ENCODE measurements around the gene FUS. TPM values are rescaled to one million over a fixed set of nuclear protein-coding genes. Genes with fewer than 3 reads are reported as not detected.

FUS gene
- total and polyA plus RNA-seq, 2 of the 13 experiments (the other 11 are each of a cell fraction or from before 2014, with no cell fraction given) = 68.1 to 168 TPM

GRCh38 chr16:31228206-31228605 lies 48.3 kb downstream of the FUS start:
- POLR2A ChIA-PET = no interaction called here
- no peaks in the 10 kb centered on the region for H4K20me1 ChIP-seq (ENCODE audit: insufficient read depth, low read length)
- in situ Hi-C loops (cut with HindIII; ENCODE audit: extremely low pct_ligation_motif_present, low pct_unique_long_range_greater_than_20kb) = no loop called here

GRCh38 chr16:31229501-31229900 lies 49.6 kb downstream of the FUS start:
- no peaks in the 10 kb centered on the region for H3K9me3 ChIP-seq (ENCODE audit: low read length)
- no peak for FAIRE-seq

More at GRCh38 chr16:31228206-31228605, 48.3 kb downstream of the FUS start:
- WGBS (ENCODE audit: low lambda C conversion rate) = 50% methylated on average over 4 of the region's 4 CpGs
- Histone ChIP-seq H3K4me1 (ENCODE audit: insufficient read depth, low read length) (no peaks in the 10 kb centered on the region), H3K36me3 (replicated peaks in 1 of 2; ENCODE audit: control insufficient read depth in 1 of 2, insufficient read depth in 2 of 2, low read length in 2 of 2) (no peaks in the 10 kb centered on the region), H3K79me2 (ENCODE audit: insufficient read depth, low read length) (no peaks in the 10 kb centered on the region), H3K4me2 (ENCODE audit: low read depth, low read length) (no peak overlapping the region), H3K9ac (ENCODE audit: insufficient read depth, low read depth, low read length) (no peak overlapping the region), H3K9me3 (ENCODE audit: low read length) (no peaks in the 10 kb centered on the region), H3K27me3 (ENCODE audit: control insufficient read depth in 1 of 2, insufficient read depth in 2 of 2, low read length in 2 of 2) (peaks cover 5 to 27% of the 10 kb centered on the region in 2 experiments; a peak in 4 of 5 replicates), H3K4me3 (replicated peaks in 1 of 3; ENCODE audit: insufficient read depth in 1 of 3, low read depth in 2 of 3, low read length in 3 of 3) (no peak overlapping the region), H3K27ac (ENCODE audit: extremely low read length, insufficient read depth, low read length) (no peak overlapping the region), H2AFZ (ENCODE audit: low read length) (no peak overlapping the region)
- FAIRE-seq (no peak), ATAC-seq (peak; percentile 60), DNase-seq (ENCODE audit: low spot score) (no peak)
- BruUV-seq (replicated peaks) = no TSS peak
- intact Hi-C loops (cut with micrococcal nuclease; ENCODE audit: unreplicated experiment) = no loop called here
- CTCF ChIA-PET (ENCODE audit: low intra/inter-chr PET ratio, low total read pairs) = no interaction called here
- TF ChIP-seq ZNF841 (CRISPR knock-in tag; IDR thresholded peaks at IDR 0.05; ENCODE audit: borderline replicate concordance) (no peak), PHF20 (CRISPR knock-in tag; IDR thresholded peaks at IDR 0.05) (no peak), PTBP1 (IDR thresholded peaks at IDR 0.05; ENCODE audit: low read depth, low read length, poor library complexity, severe bottlenecking) (no peak), GTF2F1 (IDR thresholded peaks at IDR 0.05; ENCODE audit: low read length) (no peak), HOXA5 (CRISPR knock-in tag; IDR thresholded peaks at IDR 0.05) (no peak), CREB1 (IDR thresholded peaks at IDR 0.05) (no peak), CREB1 (CRISPR knock-in tag; IDR thresholded peaks at IDR 0.05) (no peak), ZZZ3 (CRISPR knock-in tag; IDR thresholded peaks at IDR 0.05; ENCODE audit: borderline replicate concordance) (no peak), ZNF766 (CRISPR knock-in tag; IDR thresholded peaks at IDR 0.05; ENCODE audit: borderline replicate concordance) (no peak)

More at GRCh38 chr16:31229501-31229900, 49.6 kb downstream of the FUS start:
- no TSS peak for BruUV-seq (replicated peaks)
- no peak overlapping the region for H3K4me3 ChIP-seq (replicated peaks in 1 of 3; ENCODE audit: insufficient read depth in 1 of 3, low read depth in 2 of 3, low read length in 3 of 3)
- H3K9ac ChIP-seq (ENCODE audit: insufficient read depth, low read depth, low read length) = no peak overlapping the region
- no peak for TF ChIP-seq ZMAT5 (CRISPR knock-in tag; IDR thresholded peaks at IDR 0.05; ENCODE audit: borderline replicate concordance, low read depth)
- TF ChIP-seq ZNF576 (CRISPR knock-in tag; IDR thresholded peaks at IDR 0.05) = no peak
- TF ChIP-seq GMEB2 (CRISPR knock-in tag; IDR thresholded peaks at IDR 0.05; ENCODE audit: low read depth) = no peak
- no peak for TF ChIP-seq HMGXB4 (CRISPR knock-in tag; IDR thresholded peaks at IDR 0.05; ENCODE audit: borderline replicate concordance in 1 of 2, low read depth in 1 of 2)
- no peak for TF ChIP-seq NCOA1 (CRISPR knock-in tag; IDR thresholded peaks at IDR 0.05)
- no peaks in the 10 kb centered on the region for H3K79me2 ChIP-seq (ENCODE audit: insufficient read depth, low read length)
- ChIA-PET CTCF (ENCODE audit: low intra/inter-chr PET ratio, low total read pairs) (no interaction called here), POLR2A (no interaction called here)
- H3K4me1 ChIP-seq (ENCODE audit: insufficient read depth, low read length) = no peaks in the 10 kb centered on the region
- H3K27ac ChIP-seq (ENCODE audit: extremely low read length, insufficient read depth, low read length) = no peak overlapping the region
- 27% methylated on average over 10 of the region's 10 CpGs for WGBS (ENCODE audit: low lambda C conversion rate)
- H3K36me3 ChIP-seq (replicated peaks in 1 of 2; ENCODE audit: control insufficient read depth in 1 of 2, insufficient read depth in 2 of 2, low read length in 2 of 2) = no peaks in the 10 kb centered on the region
- H3K4me2 ChIP-seq (ENCODE audit: low read depth, low read length) = no peak overlapping the region
- in situ Hi-C loops (cut with HindIII; ENCODE audit: extremely low pct_ligation_motif_present, low pct_unique_long_range_greater_than_20kb) = no loop called here
- intact Hi-C loops (cut with micrococcal nuclease; ENCODE audit: unreplicated experiment) = no loop called here
- H2AFZ ChIP-seq (ENCODE audit: low read length) = no peak overlapping the region
- ATAC-seq (no peak), DNase-seq (ENCODE audit: low spot score) (no peak)
- peaks cover 5 to 26% of the 10 kb centered on the region in 2 experiments; a peak in 4 of 5 replicates for H3K27me3 ChIP-seq (ENCODE audit: control insufficient read depth in 1 of 2, insufficient read depth in 2 of 2, low read length in 2 of 2)
- no peaks in the 10 kb centered on the region for H4K20me1 ChIP-seq (ENCODE audit: insufficient read depth, low read length)

Measured in HepG2 (cell line).